GM18870 (cell line): Measurements from ENCODE around the gene DLG2.
A peak's percentile ranks its signal among the peaks of the same experiment; 100 is the strongest.

Experiments used
- ATAC-seq: cut with Tn5 transposase; IDR thresholded peaks from one replicate; pipeline ENCODE4 v1.9.1; 2021; ENCODE audit warnings: moderate library complexity; ENCODE audit not compliant: unreplicated experiment

Gene DLG2

DNA sequence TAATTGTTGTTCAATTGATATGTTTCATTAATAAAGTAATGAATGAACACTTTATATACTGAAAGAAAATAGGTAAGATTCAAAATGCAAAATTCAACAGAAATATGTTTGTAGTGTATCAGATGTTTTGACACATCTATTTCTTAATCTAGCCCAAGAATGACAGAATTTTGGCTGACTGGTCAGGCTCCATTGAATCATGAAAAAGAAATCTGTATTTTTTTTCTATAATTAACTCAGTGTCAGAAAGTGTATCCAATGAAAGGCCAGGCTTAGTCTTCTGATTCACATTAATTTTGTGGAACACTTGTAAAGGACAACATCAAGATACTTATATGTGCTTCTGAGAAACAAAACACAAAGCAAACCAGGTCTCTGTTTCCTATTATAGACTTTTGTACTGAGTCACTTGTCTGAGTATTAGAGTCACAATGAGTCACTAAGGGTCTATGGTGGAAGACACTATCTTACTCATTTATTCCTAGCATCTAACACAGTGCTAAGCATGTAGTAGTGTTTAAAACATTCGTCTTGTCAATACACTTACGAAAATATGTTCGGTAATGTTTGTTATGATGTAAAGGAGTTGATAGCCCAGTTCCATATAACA lies 2043.3 kb downstream of the DLG2 start:
- peak; percentile 98 for ATAC-seq

GRCh38 chr11:83574519-83574918 lies 2052.6 kb downstream of the DLG2 start:
- no peak for ATAC-seq

DNA sequence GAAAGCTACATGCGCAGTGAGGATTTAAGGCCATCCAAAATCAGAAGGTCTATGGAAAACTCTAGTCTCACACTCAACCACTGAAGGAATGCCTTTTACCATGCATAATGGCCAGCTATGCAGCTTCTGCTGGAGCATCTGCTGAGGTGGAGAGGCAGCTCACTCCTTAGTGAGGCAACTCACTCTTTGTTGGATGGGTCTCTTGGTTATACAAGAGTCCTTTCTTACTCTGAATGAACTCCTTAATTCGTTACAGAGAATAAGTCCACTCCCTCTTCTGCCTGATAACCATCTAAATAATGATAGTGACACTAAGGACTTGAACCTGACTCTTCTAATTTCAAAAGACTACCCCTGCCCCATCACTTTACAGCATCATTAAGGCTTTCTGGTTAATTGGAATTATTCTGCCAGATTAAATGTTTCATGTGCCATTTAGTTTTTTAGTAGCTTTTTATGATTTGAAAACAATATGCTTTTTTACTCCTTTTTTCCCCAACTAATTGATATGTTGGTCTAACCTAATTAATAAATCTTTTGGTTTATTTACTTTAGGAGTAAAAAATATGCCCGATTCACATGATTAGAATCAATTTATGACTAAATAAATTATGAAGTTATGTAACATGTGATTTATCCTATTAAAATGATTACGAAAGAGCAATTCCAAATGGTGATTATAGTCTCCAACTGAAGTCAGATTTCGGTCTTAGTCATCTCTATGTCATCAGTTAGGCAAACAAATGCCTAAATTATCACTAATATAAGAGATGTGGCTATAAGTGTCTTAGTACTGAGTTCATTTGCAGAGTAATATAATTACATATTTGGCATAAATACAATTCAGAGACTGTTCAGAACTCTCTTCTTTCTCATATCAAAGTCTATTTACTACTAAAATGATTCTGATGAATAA lies 2054.3 kb downstream of the DLG2 start:
- no peak for ATAC-seq

- ATAC-seq = no peak
Measured at GRCh38 chr11:83571302-83571701, 2055.8 kb downstream of the DLG2 start.

- no peak for ATAC-seq
Measured at GRCh38 chr11:83569134-83569805, 2057.9 kb downstream of the DLG2 start.

GRCh38 chr11:83568516-83568915 lies 2058.6 kb downstream of the DLG2 start:
- ATAC-seq = no peak

DNA sequence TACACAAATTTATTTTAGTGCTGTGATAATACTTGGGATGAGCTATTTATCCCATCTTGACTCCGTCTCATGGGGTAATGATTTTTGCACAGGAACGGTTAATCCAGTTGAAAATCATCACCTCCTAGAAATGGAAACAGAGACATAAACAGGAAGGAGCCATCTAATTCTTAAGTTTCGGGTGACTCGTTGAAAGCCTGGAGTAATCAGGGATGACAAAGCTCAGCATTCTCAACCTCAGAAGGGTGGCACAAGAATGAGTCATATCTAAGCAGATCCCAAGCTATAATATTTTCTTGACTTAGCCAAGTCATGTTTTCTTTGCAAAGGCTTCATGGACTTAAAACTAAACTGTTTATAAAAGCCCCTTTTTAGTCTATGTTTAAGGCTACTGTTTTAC lies 2060.2 kb downstream of the DLG2 start:
- no peak for ATAC-seq

- no peak for ATAC-seq
Measured at GRCh38 chr11:83564870-83565269, 2062.3 kb downstream of the DLG2 start.

- ATAC-seq = no peak
Measured at GRCh38 chr11:83558281-83558680, 2068.9 kb downstream of the DLG2 start.

- no peak for ATAC-seq
Measured at GRCh38 chr11:83557653-83558052, 2069.5 kb downstream of the DLG2 start.

- no peak for ATAC-seq
Measured at GRCh38 chr11:83554876-83555275, 2072.3 kb downstream of the DLG2 start.

- no peak for ATAC-seq
Measured at GRCh38 chr11:83549984-83550667, 2077.0 kb downstream of the DLG2 start.

DNA sequence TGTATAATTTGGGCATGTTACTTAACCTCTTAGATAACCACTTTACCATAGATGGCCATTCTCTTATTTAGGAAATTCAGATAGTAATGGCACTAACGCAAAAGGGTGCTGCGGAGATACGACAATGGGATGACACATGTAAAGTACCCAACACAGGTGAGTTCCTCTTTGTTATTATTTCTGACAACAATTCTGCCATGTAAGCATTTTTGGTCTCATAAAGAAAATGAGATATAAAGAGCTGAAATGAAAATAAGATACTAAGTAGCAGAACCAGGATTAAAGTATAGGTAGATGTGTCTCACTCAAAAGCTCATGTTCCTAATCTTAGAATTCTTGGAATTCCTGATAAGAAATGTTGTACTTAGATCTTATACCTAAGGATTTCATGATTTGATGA lies 2080.8 kb downstream of the DLG2 start:
- no peak for ATAC-seq

DNA sequence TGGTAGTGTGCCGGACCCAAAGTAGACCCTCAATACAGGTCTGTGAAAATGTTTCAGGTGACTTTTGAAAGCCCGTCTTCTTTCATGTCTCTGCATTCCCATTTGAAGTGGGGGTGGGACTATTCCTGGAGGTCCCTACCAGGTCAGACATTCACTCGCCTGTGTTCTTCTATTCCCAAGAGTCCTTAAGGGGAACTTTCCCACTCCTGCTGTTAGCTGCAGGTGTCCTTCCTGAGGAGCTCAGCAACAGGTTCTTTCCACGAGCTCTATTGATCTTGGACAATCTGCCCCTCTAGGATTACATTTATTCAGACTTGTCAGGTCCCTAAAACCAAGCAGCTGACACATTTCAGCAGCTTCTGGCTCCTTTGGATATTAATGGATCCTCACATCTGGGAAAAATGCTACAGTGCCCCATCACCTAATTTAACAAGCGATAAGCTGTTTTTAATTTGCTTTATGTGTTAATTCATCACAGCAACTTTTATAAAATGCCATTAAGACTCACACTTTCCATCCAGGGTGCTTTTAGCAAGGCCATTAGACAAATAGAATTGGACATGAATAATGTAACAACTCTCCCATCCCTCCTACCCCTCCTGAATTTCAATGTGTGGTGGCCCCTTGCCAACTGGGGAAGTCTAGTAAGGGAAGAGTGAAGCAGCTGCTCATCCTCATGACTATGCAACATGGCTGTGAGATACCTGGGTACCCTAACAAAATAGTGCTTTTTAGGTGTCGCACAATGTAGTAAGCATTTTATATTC lies 2081.5 kb downstream of the DLG2 start:
- ATAC-seq = no peak

GRCh38 chr11:83544846-83545245 lies 2082.3 kb downstream of the DLG2 start:
- ATAC-seq = no peak

- ATAC-seq = no peak
Measured at GRCh38 chr11:83543706-83544439, 2083.3 kb downstream of the DLG2 start.

DNA sequence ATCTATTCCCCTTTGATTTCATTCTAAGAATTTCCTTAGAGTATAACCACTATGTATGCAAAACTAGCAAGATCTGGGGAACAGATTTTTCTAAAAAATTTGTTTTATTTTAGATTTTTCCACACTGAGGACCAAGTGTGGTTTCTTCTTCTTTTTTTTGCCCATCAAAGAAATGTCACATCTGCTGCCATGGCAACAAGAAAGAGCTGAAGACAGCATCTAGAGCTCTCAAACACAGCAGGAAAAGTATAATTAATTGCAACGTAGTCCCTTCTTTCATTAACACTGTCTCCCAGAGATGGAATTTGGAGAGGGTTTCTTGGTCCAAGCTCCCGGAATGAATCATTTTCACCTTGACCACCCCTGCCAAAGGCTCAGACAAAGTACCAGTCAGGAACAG lies 2084.3 kb downstream of the DLG2 start:
- no peak for ATAC-seq

GRCh38 chr11:83540728-83541127 lies 2086.4 kb downstream of the DLG2 start:
- ATAC-seq = no peak

- no peak for ATAC-seq
Measured at GRCh38 chr11:83540112-83540675, 2086.9 kb downstream of the DLG2 start.

DNA sequence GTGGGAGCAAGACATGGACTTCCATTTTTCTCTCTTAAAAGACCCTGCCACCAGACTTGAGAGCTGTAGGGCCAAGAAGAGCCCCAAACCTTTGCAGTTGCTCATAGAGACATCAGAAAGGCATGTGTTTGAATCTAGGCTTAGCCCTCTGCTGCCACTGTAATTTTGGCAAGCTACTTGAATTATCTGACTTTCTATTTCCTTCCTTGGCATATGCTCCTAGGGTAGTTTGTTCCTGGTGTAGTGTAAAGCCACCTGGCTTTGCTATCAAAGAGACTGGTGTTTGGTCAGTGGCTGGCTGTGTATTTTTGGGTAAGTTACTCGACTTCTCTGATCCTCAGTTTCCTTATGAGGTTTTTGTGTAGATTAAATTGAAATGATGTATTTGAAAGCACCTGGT lies 2088.9 kb downstream of the DLG2 start:
- ATAC-seq = no peak
